ENCODE data around the gene HIVEP2.

- TF ChIP-seq EZH2 (IDR thresholded peaks at IDR 0.05; ENCODE audit: insufficient read depth, poor library complexity, severe bottlenecking), result no peak
- TF ChIP-seq EZH2phosphoT487 (IDR thresholded peaks at IDR 0.05; ENCODE audit: insufficient read depth, low read depth), result no peak
Observed at GRCh38 chr6:142927271-142927580, 17.8 kb downstream of the HIVEP2 start.
